Natural killer cell treated with Interleukin-12 subunit alpha and Interleukin-12 subunit beta and Interleukin-15 and Interleukin-18, amount 100 ng/mL, for 72 hours (primary cell): ENCODE data around the gene PPP1R3D. TPM values are rescaled to one million over a fixed set of nuclear protein-coding genes. Genes with fewer than 3 reads are reported as not detected.

ENCODE experiments used
- ATAC-seq, 2 donors: fragments of 150-1000 bp; cut with Tn5 transposase in 1 of 2; sonication (Bioruptor Pico), chemical (Tn5 transposase) in 1 of 2; 2 replicates each; pipeline ENCODE4 v1.10.0; 2021
- DNase-seq: peaks from one replicate; pipeline ENCODE4 v3.0.0; 2022; ENCODE audit warnings: low spot score
- H3K27ac Mint-ChIP-seq, 2 donors: 1 replicate in 1 of 2; 2 replicates in 1 of 2; pipeline ENCODE4 v1.8.0; 2022; ENCODE audit warnings: mixed read lengths in 2 of 2, mild to moderate bottlenecking in 1 of 2, moderate library complexity in 1 of 2
- H3K27me3 Mint-ChIP-seq, 2 donors: 1 replicate in 1 of 2; 2 replicates in 1 of 2; pipeline ENCODE4 v1.8.0; 2022; ENCODE audit warnings: mixed read lengths in 2 of 2
- H3K36me3 Mint-ChIP-seq: one replicate; pipeline ENCODE4 v1.8.0; 2022; ENCODE audit warnings: mixed read lengths
- H3K4me1 Mint-ChIP-seq, 2 donors: 1 replicate in 1 of 2; 2 replicates in 1 of 2; pipeline ENCODE4 v1.8.0; 2022; ENCODE audit warnings: low read depth in 2 of 2, mixed read lengths in 2 of 2, mild to moderate bottlenecking in 1 of 2
- H3K4me3 Mint-ChIP-seq: one replicate; pipeline ENCODE4 v1.8.0; 2022; ENCODE audit warnings: mixed read lengths
- H3K9me3 Mint-ChIP-seq: 2 replicates; pipeline ENCODE4 v1.8.0; 2022; ENCODE audit warnings: mixed read lengths
- total RNA-seq, 2 donors: library from RNA; stranded (reverse); gene quantifications; one replicate each; pipeline ENCODE4 v1.2.3, GENCODE V29; 2022

The PPP1R3D gene
- 10 to 100 TPM; 10.2 to 16.4 TPM for total RNA-seq

- Mint-ChIP-seq H3K27ac (peak within 1 kb of the TSS; percentile 95 to 96), H3K9me3 (no peaks in the 10 kb centered on the region), H3K27me3 (no peaks in the 10 kb centered on the region), H3K4me1 (peaks cover 27 to 29% of the 10 kb centered on the region in 2 donors), H3K4me3 (peak within 1 kb of the TSS; percentile 100), H3K36me3 (peaks cover 8% of the 10 kb centered on the region)
- ATAC-seq (peak; percentile 98 to 99), DNase-seq (peak; percentile 98)
These were observed at the start of gene PPP1R3D, which contains the start of gene FAM217B for GRCh38 chr20:59940129-59940955. TSS of gene PPP1R3D (minus strand) at chr20:59940305. CDS start at chr20:59939931, 374 bp downstream. TSS of gene FAM217B (plus strand) at chr20:59940389. CDS start at chr20:59943944, 3,555 bp downstream.

- peaks cover 0 to 3% of the 10 kb centered on the region in 2 donors for H3K27me3 Mint-ChIP-seq
- H3K4me3 Mint-ChIP-seq: no peak overlapping the region
- no peaks in the 10 kb centered on the region for H3K9me3 Mint-ChIP-seq
- ATAC-seq: no peak
- H3K27ac Mint-ChIP-seq: no peak overlapping the region
- H3K36me3 Mint-ChIP-seq: no peaks in the 10 kb centered on the region
- H3K4me1 Mint-ChIP-seq: peaks cover 0 to 5% of the 10 kb centered on the region in 2 donors
- DNase-seq: no peak
These were observed 48.0 kb upstream of the PPP1R3D start for GRCh38 chr20:59988141-59988540.

GRCh38 chr20:59987135-59987534, 47.0 kb upstream of the PPP1R3D start:
- Mint-ChIP-seq H3K4me3 (no peak overlapping the region), H3K4me1 (peaks cover 0 to 5% of the 10 kb centered on the region in 2 donors), H3K27me3 (peaks cover 0 to 3% of the 10 kb centered on the region in 2 donors), H3K9me3 (no peaks in the 10 kb centered on the region), H3K36me3 (no peaks in the 10 kb centered on the region), H3K27ac (no peak overlapping the region)
- DNase-seq: no peak
- no peak for ATAC-seq

DNA sequence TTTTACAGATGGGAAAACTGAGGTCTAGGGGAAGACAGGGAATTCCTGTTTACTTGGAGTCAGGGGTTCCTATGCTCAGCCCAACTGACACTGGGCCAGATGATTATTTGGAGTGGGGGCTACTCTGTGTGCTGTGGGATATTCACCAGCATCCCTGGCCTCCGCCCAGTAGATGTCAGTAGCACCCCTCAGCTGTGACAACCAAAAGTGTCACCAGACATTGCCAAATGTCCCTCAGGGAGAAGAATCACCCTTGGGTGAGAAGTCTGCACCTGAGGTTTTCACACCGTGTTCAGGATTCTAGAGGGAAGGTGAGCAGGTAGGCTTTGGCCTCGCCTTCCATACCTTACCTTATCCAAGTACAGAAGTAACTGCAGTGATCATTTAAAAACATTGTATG, 45.8 kb upstream of the PPP1R3D start:
- Mint-ChIP-seq H3K4me3 (no peak overlapping the region), H3K4me1 (peaks cover 0 to 5% of the 10 kb centered on the region in 2 donors), H3K36me3 (no peaks in the 10 kb centered on the region), H3K9me3 (no peaks in the 10 kb centered on the region), H3K27ac (no peak overlapping the region), H3K27me3 (peaks cover 0 to 3% of the 10 kb centered on the region in 2 donors)
- DNase-seq: no peak
- peak; percentile 62 to 76 for ATAC-seq

- DNase-seq (no peak), ATAC-seq (no peak)
- Mint-ChIP-seq H3K36me3 (no peaks in the 10 kb centered on the region), H3K27ac (peak overlapping the region; percentile 51 to 73), H3K9me3 (no peaks in the 10 kb centered on the region), H3K27me3 (peaks cover 0 to 3% of the 10 kb centered on the region in 2 donors), H3K4me1 (peaks cover 0 to 5% of the 10 kb centered on the region in 2 donors), H3K4me3 (no peak overlapping the region)
These were observed 45.1 kb upstream of the PPP1R3D start for GRCh38 chr20:59985164-59985563.

- ATAC-seq (no peak), DNase-seq (no peak)
- peak overlapping the region; percentile 51 to 73 for H3K27ac Mint-ChIP-seq
- no peaks in the 10 kb centered on the region for H3K36me3 Mint-ChIP-seq
- no peaks in the 10 kb centered on the region for H3K27me3 Mint-ChIP-seq
- H3K4me1 Mint-ChIP-seq: peaks cover 0 to 5% of the 10 kb centered on the region in 2 donors
- no peaks in the 10 kb centered on the region for H3K9me3 Mint-ChIP-seq
- H3K4me3 Mint-ChIP-seq: no peak overlapping the region
These were observed 44.4 kb upstream of the PPP1R3D start for GRCh38 chr20:59984541-59984940.

- no peaks in the 10 kb centered on the region for H3K27me3 Mint-ChIP-seq
- H3K4me3 Mint-ChIP-seq: no peak overlapping the region
- no peak for DNase-seq
- no peaks in the 10 kb centered on the region for H3K36me3 Mint-ChIP-seq
- ATAC-seq: no peak
- H3K4me1 Mint-ChIP-seq: no peaks in the 10 kb centered on the region
- H3K9me3 Mint-ChIP-seq: no peaks in the 10 kb centered on the region
- H3K27ac Mint-ChIP-seq: no peak overlapping the region
These were observed 43.0 kb upstream of the PPP1R3D start for GRCh38 chr20:59983076-59983475.

- Mint-ChIP-seq H3K4me1 (no peaks in the 10 kb centered on the region), H3K27ac (no peak overlapping the region), H3K27me3 (no peaks in the 10 kb centered on the region), H3K9me3 (no peaks in the 10 kb centered on the region), H3K36me3 (no peaks in the 10 kb centered on the region), H3K4me3 (no peak overlapping the region)
- ATAC-seq (no peak), DNase-seq (no peak)
These were observed 37.0 kb upstream of the PPP1R3D start for GRCh38 chr20:59977086-59977485.

DNA sequence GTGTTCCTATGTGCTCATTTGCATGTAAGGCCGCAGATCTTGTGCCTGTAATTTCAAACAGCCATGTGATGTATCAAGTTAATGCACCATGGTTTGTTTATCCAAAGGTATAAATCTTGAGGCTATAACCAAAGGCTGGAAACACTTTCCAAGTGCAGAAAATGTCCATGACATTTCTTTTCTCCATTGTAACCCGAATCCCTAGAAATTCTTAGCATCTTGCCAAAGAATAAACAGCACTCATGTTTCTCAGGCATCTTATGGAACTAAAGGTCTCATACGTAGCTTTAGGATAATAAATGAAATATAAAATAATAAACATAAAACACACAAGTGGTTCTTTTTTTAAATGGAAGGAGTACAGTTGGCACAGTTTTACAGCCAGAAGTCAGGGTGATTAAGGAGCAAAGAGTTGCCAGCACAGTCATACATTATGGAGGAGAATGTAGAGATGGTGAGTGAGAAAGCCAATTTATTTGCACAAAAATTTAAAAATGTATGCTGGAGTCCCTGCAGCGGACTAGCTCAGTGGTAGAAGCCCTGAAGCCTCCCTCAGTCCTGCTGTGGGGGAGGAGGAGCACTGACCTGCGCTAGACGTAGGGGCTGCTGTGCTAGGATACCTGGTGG, 36.2 kb upstream of the PPP1R3D start:
- Mint-ChIP-seq H3K36me3 (no peaks in the 10 kb centered on the region), H3K4me1 (no peaks in the 10 kb centered on the region), H3K9me3 (no peaks in the 10 kb centered on the region), H3K4me3 (no peak overlapping the region), H3K27me3 (no peaks in the 10 kb centered on the region), H3K27ac (no peak overlapping the region)
- ATAC-seq (no peak), DNase-seq (no peak)

DNA sequence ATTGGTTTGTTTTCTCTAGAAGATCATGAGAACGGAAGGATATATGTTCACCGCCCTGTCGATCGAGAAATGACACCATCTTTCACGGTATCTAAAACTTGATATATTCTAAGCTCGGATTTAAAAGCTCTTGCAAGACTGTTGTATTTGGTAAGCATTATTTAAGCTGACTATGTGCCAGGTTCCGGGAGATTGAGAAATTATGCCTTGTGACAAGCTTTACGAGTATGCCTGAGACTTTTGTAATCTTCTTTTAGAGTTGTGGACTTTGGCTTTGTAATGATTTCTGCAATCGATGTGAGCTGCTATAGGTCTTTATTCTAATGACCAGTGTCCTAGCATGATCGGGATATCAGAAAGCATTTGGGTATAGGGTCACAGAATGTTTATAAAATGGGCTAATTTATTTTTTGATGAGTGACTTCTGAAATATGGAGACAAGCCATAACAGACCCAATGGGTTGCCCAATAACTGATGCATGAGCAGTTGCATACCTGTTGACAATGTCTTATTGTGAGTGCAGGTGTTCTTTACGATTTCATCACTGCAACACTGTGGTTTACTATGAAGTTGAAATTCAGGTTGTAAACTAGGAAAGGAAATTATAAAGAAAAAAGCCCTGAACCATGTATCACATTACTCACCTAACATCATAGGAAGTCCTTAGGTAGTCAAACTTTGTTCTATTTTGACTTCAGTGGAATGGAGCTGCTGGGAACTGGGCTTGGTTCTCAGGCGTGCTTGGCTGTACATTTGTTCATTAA, 32.1 kb upstream of the PPP1R3D start:
- ATAC-seq (no peak), DNase-seq (no peak)
- Mint-ChIP-seq H3K9me3 (no peaks in the 10 kb centered on the region), H3K27me3 (no peaks in the 10 kb centered on the region), H3K4me3 (no peak overlapping the region), H3K36me3 (no peaks in the 10 kb centered on the region), H3K27ac (no peak overlapping the region), H3K4me1 (no peaks in the 10 kb centered on the region)

- Mint-ChIP-seq H3K4me1 (no peaks in the 10 kb centered on the region), H3K27me3 (no peaks in the 10 kb centered on the region), H3K27ac (no peak overlapping the region), H3K9me3 (no peaks in the 10 kb centered on the region), H3K36me3 (no peaks in the 10 kb centered on the region), H3K4me3 (no peak overlapping the region)
- no peak for ATAC-seq
- DNase-seq: no peak
These were observed 31.3 kb upstream of the PPP1R3D start for GRCh38 chr20:59971428-59971827.

- Mint-ChIP-seq H3K27me3 (no peaks in the 10 kb centered on the region), H3K4me1 (no peaks in the 10 kb centered on the region), H3K4me3 (no peak overlapping the region), H3K27ac (no peak overlapping the region), H3K36me3 (no peaks in the 10 kb centered on the region), H3K9me3 (no peaks in the 10 kb centered on the region)
- DNase-seq: no peak
- ATAC-seq: no peak
These were observed 26.3 kb upstream of the PPP1R3D start for GRCh38 chr20:59966428-59966827.

DNA sequence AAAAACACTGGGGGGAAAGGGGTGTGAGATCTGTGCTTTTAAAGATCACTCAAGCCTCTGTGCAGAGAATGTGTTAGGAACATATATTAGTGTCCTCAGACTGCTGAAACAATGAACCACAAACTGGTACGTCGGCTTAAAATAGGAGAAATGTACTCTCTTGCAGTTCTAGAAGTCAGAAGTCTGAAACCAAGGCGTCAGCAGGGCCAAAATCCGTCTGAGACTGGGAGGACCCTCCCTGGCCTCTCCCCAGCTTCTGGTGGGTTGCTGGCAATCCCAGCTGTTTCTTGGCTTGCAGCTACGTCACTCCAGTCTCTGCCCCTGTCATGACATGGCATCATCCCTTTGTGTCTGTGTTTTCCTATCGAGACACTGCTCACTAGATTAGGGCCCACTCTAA, 22.1 kb upstream of the PPP1R3D start:
- Mint-ChIP-seq H3K4me3 (no peak overlapping the region), H3K27me3 (no peaks in the 10 kb centered on the region), H3K36me3 (no peaks in the 10 kb centered on the region), H3K27ac (no peak overlapping the region), H3K9me3 (no peaks in the 10 kb centered on the region), H3K4me1 (no peaks in the 10 kb centered on the region)
- DNase-seq: no peak
- ATAC-seq: no peak

DNA sequence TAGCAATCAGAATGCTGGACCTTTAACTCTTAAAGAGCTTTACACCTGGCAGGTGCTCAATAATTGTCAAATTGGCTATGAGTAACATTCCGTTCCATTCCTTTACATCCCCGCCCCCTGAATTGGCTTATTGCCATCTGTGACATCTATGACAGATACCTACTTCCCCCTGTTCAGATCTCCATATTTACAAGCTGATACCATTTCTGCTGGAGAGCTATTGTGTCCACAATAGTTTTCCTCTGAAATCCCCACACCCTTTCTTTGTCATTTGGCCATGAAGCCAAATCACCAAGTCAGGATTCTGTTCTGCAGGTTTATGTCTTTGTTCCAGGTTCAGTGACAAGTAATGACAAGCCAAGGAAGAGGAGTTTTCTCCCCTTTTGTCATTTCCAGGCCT, 21.3 kb upstream of the PPP1R3D start:
- Mint-ChIP-seq H3K27ac (no peak overlapping the region), H3K4me1 (no peaks in the 10 kb centered on the region), H3K9me3 (no peaks in the 10 kb centered on the region), H3K27me3 (no peaks in the 10 kb centered on the region), H3K4me3 (no peak overlapping the region), H3K36me3 (no peaks in the 10 kb centered on the region)
- DNase-seq: no peak
- no peak for ATAC-seq
